HepG2 (cell line): ENCODE measurements around the gene HRH3. TPM values are rescaled to one million over a fixed set of nuclear protein-coding genes. Genes with fewer than 3 reads are reported as not detected.

Experiments
- BRCA1 ChIP-seq: sonication (generic); formaldehyde crosslinking; IDR thresholded peaks from 2 replicates; pipeline ENCODE4 v1.4.0; 2020; ENCODE audit warnings: missing genetic modification reagents
- ETV5 ChIP-seq: IDR thresholded peaks from 2 replicates; pipeline ENCODE4 v1.6.1; 2018; ENCODE audit warnings: missing biosample characterization, missing genetic modification reagents, inconsistent platforms, borderline replicate concordance
- HMGXB3 ChIP-seq: sonication (generic); formaldehyde crosslinking; IDR thresholded peaks from 2 replicates; pipeline ENCODE4 v1.4.0; 2020; ENCODE audit warnings: missing genetic modification reagents, borderline replicate concordance
- HOMEZ ChIP-seq: IDR thresholded peaks from 2 replicates; pipeline ENCODE4 v1.6.1; 2016; ENCODE audit warnings: low read depth
- HOXA7 ChIP-seq: sonication (generic); formaldehyde crosslinking; IDR thresholded peaks from 2 replicates; pipeline ENCODE4 v1.8.1; 2022; ENCODE audit warnings: mild to moderate bottlenecking, missing genetic modification reagents, moderate library complexity
- IKZF4 ChIP-seq: sonication (generic); formaldehyde crosslinking; IDR thresholded peaks from 2 replicates; pipeline ENCODE4 v1.5.1; 2020; ENCODE audit warnings: borderline replicate concordance, mild to moderate bottlenecking, low read depth, missing genetic modification reagents; ENCODE audit errors: not compliant biosample characterization
- JARID2 ChIP-seq: sonication (generic); formaldehyde crosslinking; IDR thresholded peaks from 2 replicates; pipeline ENCODE4 v1.8.1; 2023; ENCODE audit warnings: missing genetic modification reagents, inconsistent platforms; ENCODE audit not compliant: insufficient replicate concordance
- LCORL ChIP-seq, 2 experiments: fragments of 450-650 bp in 1 of 2; sonication (generic) in 1 of 2; formaldehyde crosslinking in 1 of 2; IDR thresholded peaks; 2 replicates each; pipeline versions ENCODE4 v1.5.0 to v1.6.1; 2017 to 2020; ENCODE audit warnings: antibody characterized with exemption in 1 of 2, missing genetic modification reagents in 1 of 2
- MED13 ChIP-seq: sonication (generic); formaldehyde crosslinking; IDR thresholded peaks from 2 replicates; pipeline ENCODE4 v1.5.0; 2020; ENCODE audit warnings: missing genetic modification reagents
- NKX3-1 ChIP-seq: sonication (generic); formaldehyde crosslinking; IDR thresholded peaks from 2 replicates; pipeline ENCODE4 v1.5.0; 2020; ENCODE audit warnings: missing genetic modification reagents
- NONO ChIP-seq, 2 experiments: fragments of 450-650 bp in 1 of 2; sonication (generic) in 1 of 2; formaldehyde crosslinking in 1 of 2; IDR thresholded peaks in 1 of 2; conservative IDR thresholded peaks in 1 of 2; 2 replicates each; pipeline versions ENCODE4 v1.6.1 to v1.8.0; 2017 to 2022; ENCODE audit warnings: mild to moderate bottlenecking in 1 of 2, missing genetic modification reagents in 1 of 2, moderate library complexity in 1 of 2
- SAP130 ChIP-seq: IDR thresholded peaks from 2 replicates; pipeline ENCODE4 v1.6.1; 2016; ENCODE audit warnings: low read depth
- SMAD1 ChIP-seq: sonication (generic); formaldehyde crosslinking; IDR thresholded peaks from 2 replicates; pipeline ENCODE4 v1.4.0; 2020; ENCODE audit warnings: missing genetic modification reagents, low read depth, mild to moderate bottlenecking, borderline replicate concordance
- STAG1 ChIP-seq: sonication (generic); formaldehyde crosslinking; IDR thresholded peaks from 2 replicates; pipeline ENCODE4 v1.4.0; 2020; ENCODE audit warnings: missing genetic modification reagents
- ZKSCAN8 ChIP-seq: IDR thresholded peaks from 2 replicates; pipeline ENCODE4 v1.6.1; 2016; ENCODE audit warnings: borderline replicate concordance, missing genetic modification reagents, missing compliant biosample characterization
- ZNF337 ChIP-seq: sonication (generic); formaldehyde crosslinking; IDR thresholded peaks from 2 replicates; pipeline ENCODE4 v1.5.1; 2020; ENCODE audit warnings: missing genetic modification reagents, low read depth, mild to moderate bottlenecking, borderline replicate concordance
- ZNF746 ChIP-seq: sonication (generic); formaldehyde crosslinking; IDR thresholded peaks from 2 replicates; pipeline ENCODE4 v1.8.0; 2022; ENCODE audit warnings: mild to moderate bottlenecking, missing genetic modification reagents
- polyA plus RNA-seq, 8 experiments: library from polyadenylated mRNA; depleted of rRNA in 3 of 8; stranded (reverse) in 7 of 8; unstranded in 1 of 8; fragments of >200 nt; fragmentation: Illumina TruSeq in 4 of 8; extraction: Trizol in 4 of 8; gene quantifications; 2 replicates each; pipeline versions ENCODE4 v1.2.1 to v1.2.3, GENCODE V29; 2011 to 2016; ENCODE audit warnings: low read depth in 4 of 8, missing spikeins in 1 of 8, mixed read lengths in 1 of 8; ENCODE audit not compliant: insufficient read depth in 1 of 8
- total RNA-seq, 5 experiments: library from RNA; depleted of rRNA; stranded (reverse); fragments of >200 nt; fragmentation: Illumina TruSeq; extraction: Trizol; gene quantifications; 2 replicates each; pipeline ENCODE4 v1.2.3, GENCODE V29; 2016; ENCODE audit warnings: low read depth in 1 of 5
- TF ChIP-seq, protein P1 (sequence below): sonication (generic); formaldehyde crosslinking; IDR thresholded peaks from 2 replicates; pipeline ENCODE4 v1.8.1; 2023; ENCODE audit warnings: mild to moderate bottlenecking, missing genetic modification reagents

HRH3 gene
- total and polyA plus RNA-seq, 2 of the 13 experiments (the other 11 are each of a cell fraction or from before 2014, with no cell fraction given): 0.18 TPM; not detected in 1

- peak; percentile 93; the same call in 1 of the 2 replicates for TF ChIP-seq HMGXB3 (CRISPR knock-in tag)
- no peak for TF ChIP-seq LCORL (IDR thresholded peaks at IDR 0.05)
- TF ChIP-seq LCORL (CRISPR knock-in tag; IDR thresholded peaks at IDR 0.05): peak; percentile 89
- peak; percentile 97 for TF ChIP-seq ETV5 (CRISPR knock-in tag)
- peak; percentile 83; the same call in 1 of the 2 replicates for TF ChIP-seq HOXA7 (CRISPR knock-in tag)
- peak; percentile 41 for TF ChIP-seq STAG1
- no peak for TF ChIP-seq NONO (IDR thresholded peaks at IDR 0.05)
- peak; percentile 100 for TF ChIP-seq NONO (CRISPR knock-in tag; conservative IDR thresholded peaks at IDR 0.05)
- peak; percentile 70; the same call in 1 of the 2 replicates for TF ChIP-seq HOMEZ (CRISPR knock-in tag)
- TF ChIP-seq SAP130 (CRISPR knock-in tag): peak; percentile 100
- TF ChIP-seq MED13 (CRISPR knock-in tag): peak; percentile 96
- TF ChIP-seq ZNF337 (CRISPR knock-in tag): peak; percentile 96; the same call in 1 of the 2 replicates
- TF ChIP-seq IKZF4 (CRISPR knock-in tag): peak; percentile 82
- TF ChIP-seq BRCA1 (CRISPR knock-in tag): peak; percentile 99
- peak; percentile 99; the same call in 1 of the 2 replicates for TF ChIP-seq SMAD1 (CRISPR knock-in tag)
- TF ChIP-seq ZKSCAN8 (CRISPR knock-in tag): peak; percentile 88
- TF ChIP-seq, protein P1, sequence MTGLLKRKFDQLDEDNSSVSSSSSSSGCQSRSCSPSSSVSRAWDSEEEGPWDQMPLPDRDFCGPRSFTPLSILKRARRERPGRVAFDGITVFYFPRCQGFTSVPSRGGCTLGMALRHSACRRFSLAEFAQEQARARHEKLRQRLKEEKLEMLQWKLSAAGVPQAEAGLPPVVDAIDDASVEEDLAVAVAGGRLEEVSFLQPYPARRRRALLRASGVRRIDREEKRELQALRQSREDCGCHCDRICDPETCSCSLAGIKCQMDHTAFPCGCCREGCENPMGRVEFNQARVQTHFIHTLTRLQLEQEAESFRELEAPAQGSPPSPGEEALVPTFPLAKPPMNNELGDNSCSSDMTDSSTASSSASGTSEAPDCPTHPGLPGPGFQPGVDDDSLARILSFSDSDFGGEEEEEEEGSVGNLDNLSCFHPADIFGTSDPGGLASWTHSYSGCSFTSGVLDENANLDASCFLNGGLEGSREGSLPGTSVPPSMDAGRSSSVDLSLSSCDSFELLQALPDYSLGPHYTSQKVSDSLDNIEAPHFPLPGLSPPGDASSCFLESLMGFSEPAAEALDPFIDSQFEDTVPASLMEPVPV: peak; percentile 97
- TF ChIP-seq NKX3-1 (CRISPR knock-in tag): peak; percentile 99
- TF ChIP-seq JARID2: peak; percentile 94
- TF ChIP-seq ZNF746 (CRISPR knock-in tag): 0 out of 2 replicates have a peak, but pooled peaks have one; percentile 53
These were observed 37.3 kb downstream of the HRH3 start, which contains the start of gene MTG2 (continued) for GRCh38 chr20:62182469-62183425.
